Endodermal cell (in vitro differentiated cells): ENCODE results near the gene SPATA24. TPM values are rescaled to one million over a fixed set of nuclear protein-coding genes. Genes with fewer than 3 reads are reported as not detected.

Experiments used
- DNase-seq: peaks from one replicate; pipeline ENCODE4 v3.0.0-alpha.2; 2017
- H3K27ac ChIP-seq: 2 replicates; pipeline ENCODE4 v1.5.1; 2013; ENCODE audit warnings: mild to moderate bottlenecking, low read depth, low read length, moderate library complexity
- H3K27me3 ChIP-seq: 2 replicates; pipeline ENCODE4 v1.6.1; 2013; ENCODE audit warnings: mild to moderate bottlenecking, low read length, moderate library complexity; ENCODE audit not compliant: insufficient read depth, control insufficient read depth, poor library complexity, severe bottlenecking
- H3K36me3 ChIP-seq: 2 replicates; pipeline ENCODE4 v1.7.0; 2013; ENCODE audit warnings: mild to moderate bottlenecking, low read length, moderate library complexity; ENCODE audit not compliant: control insufficient read depth, insufficient read depth
- H3K4me1 ChIP-seq: one replicate; pipeline ENCODE4 v1.7.0; 2013; ENCODE audit warnings: low read length; ENCODE audit not compliant: control insufficient read depth, insufficient read depth
- H3K4me3 ChIP-seq: 2 replicates; pipeline ENCODE4 v1.5.1; 2013; ENCODE audit warnings: mild to moderate bottlenecking, low read length, moderate library complexity
- H3K9ac ChIP-seq: 2 replicates; pipeline ENCODE4 v1.6.1; 2013; ENCODE audit warnings: mild to moderate bottlenecking, low read length, moderate library complexity; ENCODE audit not compliant: poor library complexity, severe bottlenecking; ENCODE audit errors: extremely low read depth
- H3K9me3 ChIP-seq: 2 replicates; pipeline ENCODE4 v1.6.1; 2013; ENCODE audit warnings: mild to moderate bottlenecking, low read length, moderate library complexity; ENCODE audit not compliant: control insufficient read depth
- H3K27ac Mint-ChIP-seq: 2 replicates; pipeline ENCODE4 v1.8.0; 2020; ENCODE audit warnings: mixed read lengths
- H3K27me3 Mint-ChIP-seq: 2 replicates; pipeline ENCODE4 v1.8.0; 2021; ENCODE audit warnings: mild to moderate bottlenecking, mixed read lengths; ENCODE audit not compliant: insufficient read depth
- H3K36me3 Mint-ChIP-seq: 2 replicates; pipeline ENCODE4 v1.8.0; 2020; ENCODE audit warnings: low read depth, mixed read lengths
- H3K4me1 Mint-ChIP-seq: 2 replicates; pipeline ENCODE4 v1.8.0; 2020; ENCODE audit warnings: mixed read lengths
- H3K4me3 Mint-ChIP-seq: 2 replicates; pipeline ENCODE4 v1.8.0; 2020; ENCODE audit warnings: mild to moderate bottlenecking, moderate library complexity, mixed read lengths
- H3K9me3 Mint-ChIP-seq: 2 replicates; pipeline ENCODE4 v1.8.0; 2020; ENCODE audit warnings: mild to moderate bottlenecking, mixed read lengths
- WGBS, 2 experiments: methylation state at CpG; one replicate each; pipeline versions ENCODE4 v1.1.5 to v1.1.7; 2013; ENCODE audit warnings: missing lambda C conversion rate in 2 of 2, mixed read lengths in 1 of 2; ENCODE audit not compliant: insufficient coverage in 1 of 2, insufficient read length in 1 of 2; 5-methylcytosine and 5-hydroxymethylcytosine counted together
- total RNA-seq, 2 donors: library from RNA; stranded (reverse); fragmentation: NEBNext Ultra II Directional in 1 of 2; extraction: Animal tissue kit (Norgen Biotek cat#: 25700) in 1 of 2; gene quantifications; 2 replicates in 1 of 2; 3 replicates in 1 of 2; pipeline ENCODE4 v1.2.1, GENCODE V29; 2021
- TF ChIP-seq, protein P1 (sequence below): fragments of 200-600 bp; sonication (generic); conservative IDR thresholded peaks from 2 replicates; pipeline ENCODE4 v1.5.0; 2021; ENCODE audit warnings: antibody characterized with exemption, mild to moderate bottlenecking

SPATA24 gene
- total RNA-seq, 2 donors from 2014 or later, result 9.8 to 10.6 TPM

DNA sequence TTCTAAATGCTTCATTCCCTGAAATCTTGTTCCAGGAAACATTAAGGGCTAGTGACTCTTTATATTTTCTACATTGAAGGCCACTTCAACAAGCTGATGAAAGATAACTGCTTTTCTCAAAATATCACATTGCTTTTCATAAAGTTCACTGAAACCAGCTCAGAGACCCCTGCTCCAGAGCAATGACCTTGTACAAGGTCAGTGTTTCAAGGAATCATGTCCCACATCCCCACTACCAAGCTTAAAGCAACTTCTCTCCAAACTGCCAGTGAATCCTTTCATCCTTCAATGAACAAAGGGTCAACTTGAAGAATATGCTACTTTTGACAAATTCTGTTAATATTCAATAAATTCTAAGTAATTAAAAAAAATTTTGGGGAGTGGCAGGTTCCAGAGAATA, 12.0 kb upstream of the SPATA24 start:
- Mint-ChIP-seq H3K4me1 (peaks cover 26% of the 10 kb centered on the region), H3K27ac (no peak overlapping the region), H3K9me3 (no peaks in the 10 kb centered on the region), H3K36me3 (peaks cover 14% of the 10 kb centered on the region), H3K4me3 (no peak overlapping the region), H3K27me3 (no peaks in the 10 kb centered on the region)
- Histone ChIP-seq H3K27me3 (no peaks in the 10 kb centered on the region), H3K27ac (no peak overlapping the region), H3K9me3 (no peaks in the 10 kb centered on the region), H3K36me3 (peaks cover 5% of the 10 kb centered on the region), H3K9ac (no peak overlapping the region), H3K4me1 (peaks cover 13% of the 10 kb centered on the region), H3K4me3 (no peak overlapping the region)
- DNase-seq, result no peak
- TF ChIP-seq, protein P1, sequence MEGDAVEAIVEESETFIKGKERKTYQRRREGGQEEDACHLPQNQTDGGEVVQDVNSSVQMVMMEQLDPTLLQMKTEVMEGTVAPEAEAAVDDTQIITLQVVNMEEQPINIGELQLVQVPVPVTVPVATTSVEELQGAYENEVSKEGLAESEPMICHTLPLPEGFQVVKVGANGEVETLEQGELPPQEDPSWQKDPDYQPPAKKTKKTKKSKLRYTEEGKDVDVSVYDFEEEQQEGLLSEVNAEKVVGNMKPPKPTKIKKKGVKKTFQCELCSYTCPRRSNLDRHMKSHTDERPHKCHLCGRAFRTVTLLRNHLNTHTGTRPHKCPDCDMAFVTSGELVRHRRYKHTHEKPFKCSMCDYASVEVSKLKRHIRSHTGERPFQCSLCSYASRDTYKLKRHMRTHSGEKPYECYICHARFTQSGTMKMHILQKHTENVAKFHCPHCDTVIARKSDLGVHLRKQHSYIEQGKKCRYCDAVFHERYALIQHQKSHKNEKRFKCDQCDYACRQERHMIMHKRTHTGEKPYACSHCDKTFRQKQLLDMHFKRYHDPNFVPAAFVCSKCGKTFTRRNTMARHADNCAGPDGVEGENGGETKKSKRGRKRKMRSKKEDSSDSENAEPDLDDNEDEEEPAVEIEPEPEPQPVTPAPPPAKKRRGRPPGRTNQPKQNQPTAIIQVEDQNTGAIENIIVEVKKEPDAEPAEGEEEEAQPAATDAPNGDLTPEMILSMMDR, result no peak

DNA sequence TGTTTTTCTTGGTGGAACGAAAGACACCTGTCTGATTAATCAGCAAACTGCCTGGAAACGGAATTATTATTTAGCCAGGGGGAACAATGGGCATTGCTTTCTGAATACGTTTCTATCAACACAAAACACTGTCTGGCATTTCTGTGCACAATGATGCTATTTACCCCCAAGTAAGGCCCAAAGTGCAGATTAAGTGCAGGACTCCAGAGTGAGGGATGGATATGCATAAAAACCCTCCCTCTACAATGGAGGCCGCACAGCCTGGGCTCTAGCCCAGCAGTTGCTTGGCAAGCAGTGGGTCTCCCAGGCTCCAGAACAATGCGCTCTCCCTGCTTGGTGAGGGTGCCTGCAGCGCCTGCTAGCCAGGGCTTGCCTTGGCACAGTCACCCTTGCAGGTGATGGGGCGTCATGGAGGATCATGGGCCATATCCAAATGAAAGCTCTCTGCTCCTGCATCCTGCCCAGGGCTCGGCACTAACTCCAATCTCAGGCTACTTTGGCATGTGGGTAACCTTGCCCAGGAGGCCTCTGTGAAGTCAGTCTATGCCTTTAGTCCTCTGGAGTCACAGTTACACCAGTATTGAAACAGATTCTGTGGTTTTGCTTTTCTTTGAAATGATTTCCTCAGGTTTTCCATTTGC, 11.5 kb upstream of the SPATA24 start:
- Histone ChIP-seq H3K4me3 (no peak overlapping the region), H3K27ac (no peak overlapping the region), H3K36me3 (peaks cover 5% of the 10 kb centered on the region), H3K4me1 (peaks cover 13% of the 10 kb centered on the region), H3K27me3 (no peaks in the 10 kb centered on the region), H3K9ac (no peak overlapping the region), H3K9me3 (no peaks in the 10 kb centered on the region)
- Mint-ChIP-seq H3K27me3 (no peaks in the 10 kb centered on the region), H3K9me3 (no peaks in the 10 kb centered on the region), H3K36me3 (peaks cover 14% of the 10 kb centered on the region), H3K4me3 (no peak overlapping the region), H3K4me1 (peaks cover 21% of the 10 kb centered on the region), H3K27ac (no peak overlapping the region)
- WGBS, 2 experiments, result 93% methylated on average over 7 to 8 of the region's 8 CpGs
- DNase-seq, result no peak
- TF ChIP-seq, protein P1, result no peak

DNA sequence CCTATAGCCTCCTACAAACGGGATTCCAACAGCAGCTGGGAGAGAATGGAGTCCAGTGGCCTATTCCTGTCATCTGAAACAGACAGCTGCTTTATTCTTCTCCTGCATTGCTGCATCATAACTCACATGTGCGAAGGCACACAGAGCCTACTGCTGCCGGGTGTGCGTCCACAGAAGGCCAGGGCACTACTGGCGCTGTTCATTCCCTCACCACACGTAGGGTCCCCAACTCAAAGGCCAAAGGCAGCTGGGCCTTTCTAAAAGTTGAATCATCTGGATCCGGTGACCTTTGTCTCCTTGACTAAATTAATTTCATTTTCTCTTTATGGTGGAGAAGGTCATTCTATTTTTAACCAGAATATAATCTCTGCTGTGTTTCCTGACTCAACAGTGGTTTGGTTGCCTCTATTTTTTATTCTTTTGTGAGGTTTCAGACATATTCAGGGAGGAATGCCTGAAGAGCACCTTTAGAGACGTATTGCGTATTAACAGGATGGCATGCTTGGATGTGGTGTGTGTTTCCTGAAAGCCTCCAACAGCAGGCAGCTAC, 10.8 kb upstream of the SPATA24 start:
- H3K9me3 Mint-ChIP-seq, result no peaks in the 10 kb centered on the region
- Histone ChIP-seq H3K27ac (no peak overlapping the region), H3K9ac (no peak overlapping the region), H3K36me3 (peaks cover 5% of the 10 kb centered on the region), H3K4me1 (peaks cover 9% of the 10 kb centered on the region), H3K9me3 (no peaks in the 10 kb centered on the region), H3K27me3 (no peaks in the 10 kb centered on the region), H3K4me3 (no peak overlapping the region)
- H3K27me3 Mint-ChIP-seq, result no peaks in the 10 kb centered on the region
- H3K4me3 Mint-ChIP-seq, result no peak overlapping the region
- peaks cover 14% of the 10 kb centered on the region for H3K36me3 Mint-ChIP-seq
- DNase-seq, result no peak
- no peak overlapping the region for H3K27ac Mint-ChIP-seq
- H3K4me1 Mint-ChIP-seq, result peaks cover 16% of the 10 kb centered on the region
- TF ChIP-seq, protein P1, result no peak
- WGBS, 2 experiments, result 95 to 96% methylated on average over 7 to 9 of the region's 9 CpGs
